ENCODE data around the gene CIAO3.

CIAO3 gene

DNA sequence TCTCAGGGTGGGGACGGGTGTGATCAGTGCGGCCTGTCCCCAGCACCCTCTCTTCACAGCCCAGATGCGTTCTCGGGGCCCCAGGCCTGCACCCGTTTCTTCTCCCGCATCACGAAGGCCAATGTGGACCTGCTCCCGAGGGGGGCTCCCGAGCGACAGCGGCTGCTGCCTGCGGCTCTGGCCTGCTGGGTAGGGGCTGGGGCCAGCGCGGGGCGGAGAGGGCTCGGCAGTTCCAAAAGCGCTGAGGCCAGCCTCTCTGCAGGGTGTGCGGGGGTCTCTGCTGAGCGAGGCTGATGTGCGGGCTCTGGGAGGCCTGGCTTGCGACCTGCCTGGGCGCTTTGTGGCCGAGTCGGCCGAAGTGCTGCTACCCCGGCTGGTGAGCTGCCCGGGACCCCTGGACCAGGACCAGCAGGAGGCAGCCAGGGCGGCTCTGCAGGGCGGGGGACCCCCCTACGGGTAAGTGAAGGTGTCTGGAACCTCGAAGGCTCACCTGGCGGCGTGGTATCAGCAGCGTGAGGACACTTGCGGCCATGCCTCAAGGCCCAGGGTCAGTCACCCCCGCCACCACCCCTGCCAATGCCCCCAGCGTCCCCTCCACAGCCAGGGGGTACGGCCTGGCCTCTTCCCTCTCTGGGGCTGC lies 24.2 kb upstream of the CIAO3 start:
- H3K36me3 ChIP-seq (ENCODE audit: control insufficient read depth, insufficient read depth, low read length) = no peaks in the 10 kb centered on the region

DNA sequence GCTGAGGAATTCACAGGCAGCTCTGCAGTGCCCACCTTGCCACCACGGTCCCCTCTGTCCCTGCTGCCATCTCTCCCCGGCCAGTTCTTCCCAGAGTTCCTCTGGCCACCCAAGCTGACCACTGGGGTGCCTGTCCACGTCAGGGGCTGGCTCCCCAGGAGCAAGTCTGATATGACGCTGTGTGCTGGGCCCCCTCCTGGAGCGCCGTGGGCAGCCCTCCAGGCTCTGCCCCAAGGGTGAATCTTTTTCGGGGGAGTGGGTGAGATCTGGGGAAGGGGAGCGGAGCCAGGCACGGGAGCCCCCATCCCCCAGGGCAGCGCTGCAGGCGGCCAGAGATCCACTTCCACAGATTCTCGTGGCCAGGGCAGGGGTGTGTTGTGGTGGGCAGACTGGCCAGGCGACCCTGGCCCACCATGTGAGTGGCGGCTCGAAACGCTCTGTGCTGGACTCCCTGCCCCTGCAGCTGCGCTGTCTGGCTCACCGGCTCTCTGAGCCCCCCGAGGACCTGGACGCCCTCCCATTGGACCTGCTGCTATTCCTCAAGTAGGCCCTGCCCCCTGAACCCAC lies 23.5 kb upstream of the CIAO3 start:
- WGBS, 2 experiments (ENCODE audit: insufficient coverage in 2 of 2) = 85 to 92% methylated on average over 9 to 16 of the region's 20 CpGs
- H3K27ac ChIP-seq (ENCODE audit: low read depth, low read length, severe bottlenecking) = no peak overlapping the region
- H3K36me3 ChIP-seq (ENCODE audit: control insufficient read depth, insufficient read depth, low read length) = no peaks in the 10 kb centered on the region
- H3K4me3 ChIP-seq (ENCODE audit: extremely low read depth, insufficient read depth, low read length, poor library complexity, severe bottlenecking) = no peak overlapping the region
- H3K4me1 ChIP-seq (ENCODE audit: control insufficient read depth, insufficient read depth, low read length, poor library complexity, severe bottlenecking) = no peaks in the 10 kb centered on the region
- H3K9me3 ChIP-seq (ENCODE audit: control insufficient read depth, low read length) = no peaks in the 10 kb centered on the region

More for the DNA sequence above, 24.2 kb upstream of the CIAO3 start:
- no peaks in the 10 kb centered on the region for H3K4me1 ChIP-seq (ENCODE audit: control insufficient read depth, insufficient read depth, low read length, poor library complexity, severe bottlenecking)
- H3K4me3 ChIP-seq (ENCODE audit: extremely low read depth, insufficient read depth, low read length, poor library complexity, severe bottlenecking) = no peak overlapping the region
- 91 to 92% methylated on average over 29 to 36 of the region's 38 CpGs for WGBS, 2 experiments (ENCODE audit: insufficient coverage in 2 of 2)
- no peaks in the 10 kb centered on the region for H3K9me3 ChIP-seq (ENCODE audit: control insufficient read depth, low read length)
- H3K27ac ChIP-seq (ENCODE audit: low read depth, low read length, severe bottlenecking) = no peak overlapping the region

DNA sequence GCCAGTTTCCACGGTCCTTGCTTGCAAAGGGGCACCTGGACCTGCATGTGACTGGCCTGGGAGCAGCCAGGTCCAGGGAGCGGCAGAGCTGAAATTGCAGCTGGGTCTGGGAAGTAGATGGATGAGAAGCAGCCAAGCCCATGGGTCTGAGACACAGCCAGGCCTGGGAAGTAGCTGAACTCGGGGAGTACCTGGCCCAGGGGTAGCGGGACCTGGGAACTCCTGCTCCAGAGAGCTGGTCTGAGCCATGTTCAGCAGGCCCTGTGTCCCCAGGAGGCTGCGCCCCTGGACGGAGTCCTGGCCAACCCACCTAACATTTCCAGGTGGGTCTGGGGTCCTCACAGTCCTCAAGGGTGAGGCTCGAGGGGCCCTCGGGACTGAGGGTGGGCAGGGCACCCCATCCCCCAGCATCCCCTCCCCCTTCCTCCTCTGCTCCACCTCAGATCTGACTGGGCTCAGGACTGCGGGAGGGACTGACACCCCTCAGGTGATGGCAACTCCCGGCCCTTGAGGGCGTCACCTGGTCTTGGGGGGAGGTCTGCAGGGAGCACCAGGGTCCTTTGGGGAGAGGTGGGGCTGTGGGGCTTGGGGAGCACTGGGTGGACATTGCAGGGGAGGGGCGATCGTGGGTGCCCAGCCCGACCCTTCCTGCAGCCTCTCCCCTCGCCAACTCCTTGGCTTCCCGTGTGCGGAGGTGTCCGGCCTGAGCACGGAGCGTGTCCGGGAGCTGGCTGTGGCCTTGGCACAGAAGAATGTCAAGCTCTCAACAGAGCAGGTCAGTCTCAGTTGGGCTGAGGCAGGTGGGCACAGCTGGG lies 22.8 kb upstream of the CIAO3 start:
- Histone ChIP-seq H3K27ac (ENCODE audit: low read depth, low read length, severe bottlenecking) (no peak overlapping the region), H3K4me3 (ENCODE audit: extremely low read depth, insufficient read depth, low read length, poor library complexity, severe bottlenecking) (no peak overlapping the region), H3K36me3 (ENCODE audit: control insufficient read depth, insufficient read depth, low read length) (no peaks in the 10 kb centered on the region), H3K4me1 (ENCODE audit: control insufficient read depth, insufficient read depth, low read length, poor library complexity, severe bottlenecking) (no peaks in the 10 kb centered on the region), H3K9me3 (ENCODE audit: control insufficient read depth, low read length) (no peaks in the 10 kb centered on the region)
- WGBS, 2 experiments (ENCODE audit: insufficient coverage in 2 of 2) = 90 to 94% methylated on average over 9 to 15 of the region's 21 CpGs

DNA sequence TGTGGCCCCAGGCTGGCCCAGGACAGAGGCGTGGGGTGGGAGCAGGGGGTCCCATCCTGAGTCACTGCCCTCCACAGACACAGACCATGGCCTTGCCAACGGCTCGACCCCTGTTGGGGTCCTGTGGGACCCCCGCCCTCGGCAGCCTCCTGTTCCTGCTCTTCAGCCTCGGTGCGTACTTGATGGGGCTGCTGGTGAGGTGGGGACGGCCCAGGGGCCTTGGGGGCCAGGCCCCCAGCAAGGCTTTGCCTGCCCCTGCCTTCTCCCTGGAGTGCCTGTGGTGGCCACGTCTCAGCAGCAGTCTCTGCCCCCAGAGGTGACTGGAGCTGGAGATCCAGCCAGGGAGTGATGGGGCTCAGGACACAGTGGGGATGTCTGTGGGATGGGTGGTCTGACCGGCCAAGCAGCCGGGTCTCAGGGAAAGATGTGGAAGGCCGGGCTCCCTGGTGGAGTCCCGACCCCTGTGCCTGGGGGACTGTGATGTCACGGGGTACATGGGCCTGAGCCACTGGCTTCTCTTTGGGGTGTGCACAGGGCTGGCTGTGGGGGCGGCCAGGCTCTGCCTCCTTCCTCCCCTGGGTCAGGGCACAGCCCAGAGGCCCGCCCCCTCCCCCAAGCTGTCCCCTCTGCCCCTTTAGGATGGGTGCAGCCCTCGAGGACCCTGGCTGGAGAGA lies 21.9 kb upstream of the CIAO3 start:
- H3K27ac ChIP-seq (ENCODE audit: low read depth, low read length, severe bottlenecking) = no peak overlapping the region
- no peaks in the 10 kb centered on the region for H3K4me1 ChIP-seq (ENCODE audit: control insufficient read depth, insufficient read depth, low read length, poor library complexity, severe bottlenecking)
- no peak overlapping the region for H3K4me3 ChIP-seq (ENCODE audit: extremely low read depth, insufficient read depth, low read length, poor library complexity, severe bottlenecking)
- no peaks in the 10 kb centered on the region for H3K9me3 ChIP-seq (ENCODE audit: control insufficient read depth, low read length)
- WGBS, 2 experiments (ENCODE audit: insufficient coverage in 2 of 2) = 92 to 93% methylated on average over 12 to 15 of the region's 17 CpGs
- H3K36me3 ChIP-seq (ENCODE audit: control insufficient read depth, insufficient read depth, low read length) = no peaks in the 10 kb centered on the region

DNA sequence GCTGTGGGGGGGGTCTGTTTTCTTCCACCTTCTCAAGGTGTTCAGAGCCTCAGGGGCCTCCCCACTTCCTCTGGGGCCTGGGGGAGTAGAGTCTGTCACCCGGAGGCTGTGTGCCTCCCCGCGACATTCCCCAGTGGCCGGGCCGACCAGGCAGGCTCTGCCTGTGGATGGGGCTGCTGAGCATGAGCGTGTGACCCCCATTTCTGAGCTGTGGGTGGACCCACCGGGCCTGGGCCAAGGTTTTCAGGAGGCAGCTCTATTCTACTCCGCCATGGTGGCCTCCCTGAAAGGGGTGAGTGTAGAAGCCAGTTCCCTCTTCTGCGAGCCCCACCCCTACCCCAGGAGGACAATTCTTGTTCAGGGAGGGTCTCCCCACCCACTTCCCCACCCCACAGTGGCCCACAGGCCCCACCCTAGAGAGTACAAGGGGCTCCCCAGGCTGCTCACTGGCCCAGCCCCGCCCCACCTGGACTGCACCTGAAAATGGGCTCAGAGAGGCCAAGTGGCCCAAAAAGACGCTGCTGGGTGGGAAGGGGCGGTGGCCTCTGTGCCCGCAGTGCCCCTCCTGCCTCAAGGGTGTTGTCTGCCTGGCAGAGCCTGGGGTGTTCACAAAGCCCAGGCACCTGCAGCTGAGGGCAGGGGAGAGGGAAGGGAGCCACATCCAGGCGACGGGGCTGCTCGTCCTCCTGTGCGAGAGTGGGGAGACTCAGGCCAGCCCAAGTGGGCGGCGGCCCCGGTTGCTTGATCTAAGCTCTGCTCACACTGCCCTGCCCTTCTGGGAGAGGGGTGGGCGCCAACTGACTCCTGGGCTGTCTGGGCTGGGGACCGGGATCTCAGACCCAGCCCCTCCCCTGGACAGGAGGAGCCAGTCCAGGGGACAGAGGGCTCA lies 21.1 kb upstream of the CIAO3 start:
- 84 to 87% methylated on average over 16 to 19 of the region's 22 CpGs for WGBS, 2 experiments (ENCODE audit: insufficient coverage in 2 of 2)
- Histone ChIP-seq H3K27ac (ENCODE audit: low read depth, low read length, severe bottlenecking) (no peak overlapping the region), H3K36me3 (ENCODE audit: control insufficient read depth, insufficient read depth, low read length) (no peaks in the 10 kb centered on the region), H3K4me1 (ENCODE audit: control insufficient read depth, insufficient read depth, low read length, poor library complexity, severe bottlenecking) (no peaks in the 10 kb centered on the region), H3K4me3 (ENCODE audit: extremely low read depth, insufficient read depth, low read length, poor library complexity, severe bottlenecking) (no peak overlapping the region), H3K9me3 (ENCODE audit: control insufficient read depth, low read length) (no peaks in the 10 kb centered on the region)

DNA sequence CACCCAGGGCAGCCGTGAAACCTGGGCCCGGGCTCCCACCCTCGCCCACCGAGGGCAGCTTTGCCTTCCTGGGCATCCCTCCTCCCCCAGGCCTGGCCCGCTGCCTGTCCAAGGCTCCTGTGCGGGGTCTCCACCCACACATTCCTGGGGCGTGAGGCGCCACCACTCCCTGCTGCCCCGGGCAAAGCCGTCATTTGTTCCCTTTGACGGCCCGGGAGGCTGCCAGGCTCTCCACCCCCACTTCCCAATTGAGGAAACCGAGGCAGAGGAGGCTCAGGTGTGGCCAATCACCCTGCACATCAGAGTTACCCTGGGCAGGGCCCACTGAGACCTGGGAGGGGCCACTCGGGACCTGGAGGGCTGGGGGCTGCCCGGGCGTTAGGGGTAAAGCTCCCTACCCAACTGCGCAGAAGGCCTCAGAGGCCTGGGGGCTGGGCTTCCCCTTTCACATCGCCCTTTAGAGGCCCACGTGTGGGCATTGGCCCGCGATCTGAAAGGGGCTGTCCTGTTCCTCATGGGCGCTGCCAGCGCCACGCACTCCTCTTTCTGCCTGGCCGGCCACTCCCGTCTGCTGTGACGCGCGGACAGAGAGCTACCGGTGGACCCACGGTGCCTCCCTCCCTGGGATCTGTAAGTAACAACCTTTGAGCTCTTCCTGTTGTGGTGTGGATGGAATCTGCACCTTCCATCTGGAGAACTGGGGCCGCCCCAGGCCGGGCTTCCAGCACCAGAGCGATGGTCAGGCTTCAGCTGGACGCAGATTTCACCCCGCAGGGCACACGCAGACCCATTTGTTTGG lies 19.9 kb upstream of the CIAO3 start, which contains the start of gene MSLN:
TSS of gene MSLN (plus strand) at position 190 of the 799 bp plus-strand sequence. CDS start 1,947 bp downstream, outside the sequence.
- H3K27ac ChIP-seq (ENCODE audit: low read depth, low read length, severe bottlenecking) = no peak within 1 kb of the TSS
- no peaks in the 10 kb centered on the region for H3K4me1 ChIP-seq (ENCODE audit: control insufficient read depth, insufficient read depth, low read length, poor library complexity, severe bottlenecking)
- H3K9me3 ChIP-seq (ENCODE audit: control insufficient read depth, low read length) = peaks cover 4% of the 10 kb centered on the region
- 87 to 89% methylated on average over 26 to 34 of the region's 37 CpGs for WGBS, 2 experiments (ENCODE audit: insufficient coverage in 2 of 2)
- H3K4me3 ChIP-seq (ENCODE audit: extremely low read depth, insufficient read depth, low read length, poor library complexity, severe bottlenecking) = no peak within 1 kb of the TSS
- H3K36me3 ChIP-seq (ENCODE audit: control insufficient read depth, insufficient read depth, low read length) = no peaks in the 10 kb centered on the region

DNA sequence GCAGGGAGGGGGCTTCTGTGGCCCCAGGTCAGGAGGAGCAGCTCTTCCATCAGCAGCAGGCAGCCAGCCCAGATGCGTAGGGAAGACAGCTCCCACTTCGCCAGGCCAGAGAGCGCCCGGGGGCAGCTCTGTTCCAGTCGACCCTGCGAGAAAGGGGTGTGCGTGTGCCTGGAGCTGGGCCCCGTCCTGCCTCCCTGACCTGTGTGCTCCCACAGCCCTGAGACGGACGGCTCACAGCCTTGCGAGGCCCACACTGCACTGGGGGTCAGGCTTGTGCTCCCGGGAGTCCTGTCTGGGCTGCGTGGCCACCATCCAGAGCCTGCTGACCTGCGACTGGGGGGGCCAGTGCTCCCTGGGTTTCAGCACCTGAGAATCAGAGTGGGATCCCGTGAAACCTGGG lies 19.3 kb upstream of the CIAO3 start:
- 87 to 94% methylated on average over 13 to 15 of the region's 15 CpGs for WGBS, 2 experiments (ENCODE audit: insufficient coverage in 2 of 2)
- Histone ChIP-seq H3K4me1 (ENCODE audit: control insufficient read depth, insufficient read depth, low read length, poor library complexity, severe bottlenecking) (no peaks in the 10 kb centered on the region), H3K9me3 (ENCODE audit: control insufficient read depth, low read length) (peaks cover 4% of the 10 kb centered on the region), H3K4me3 (ENCODE audit: extremely low read depth, insufficient read depth, low read length, poor library complexity, severe bottlenecking) (no peak overlapping the region), H3K36me3 (ENCODE audit: control insufficient read depth, insufficient read depth, low read length) (no peaks in the 10 kb centered on the region), H3K27ac (ENCODE audit: low read depth, low read length, severe bottlenecking) (no peak overlapping the region)

DNA sequence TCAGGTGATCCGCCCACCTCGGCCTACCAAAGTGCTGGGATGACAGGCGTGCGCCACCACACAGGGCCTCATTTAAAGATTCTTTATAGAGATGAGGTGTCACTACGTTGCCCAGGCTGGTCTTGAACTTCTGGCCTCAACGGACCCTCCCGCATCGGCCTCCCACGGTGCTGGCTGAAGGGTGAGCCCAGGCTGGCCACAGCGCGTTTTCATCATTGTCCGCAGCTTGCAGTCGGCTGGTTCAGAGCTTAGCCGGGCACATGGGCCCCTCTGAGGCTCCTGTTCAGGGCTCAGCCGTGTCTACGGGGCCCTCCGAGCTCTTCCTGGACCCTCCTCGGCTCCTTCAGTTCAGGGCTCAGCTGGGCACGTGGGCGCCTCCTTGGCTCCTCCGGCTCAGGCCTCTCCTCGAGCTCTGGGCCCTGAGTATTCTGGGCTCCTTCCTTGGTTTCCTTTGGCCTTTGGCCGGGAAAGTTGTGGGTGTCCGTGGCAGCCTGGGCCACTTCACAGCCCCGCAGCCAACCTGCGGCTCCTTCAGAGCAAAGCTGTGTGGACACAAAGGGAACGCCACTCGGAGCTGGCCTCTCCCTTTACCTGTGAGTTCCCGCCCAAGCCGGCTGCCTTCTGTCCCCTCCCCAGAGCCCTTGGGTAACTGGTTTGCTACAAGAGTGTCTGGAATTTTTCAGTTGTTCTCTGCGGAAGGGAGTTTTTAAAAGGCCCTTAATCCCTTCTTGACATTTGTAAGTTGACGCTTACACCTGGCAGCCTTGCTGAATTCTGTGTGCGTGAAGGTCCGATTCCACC lies 18.5 kb upstream of the CIAO3 start:
- peaks cover 4% of the 10 kb centered on the region for H3K9me3 ChIP-seq (ENCODE audit: control insufficient read depth, low read length)
- 92 to 94% methylated on average over 32 to 33 of the region's 34 CpGs for WGBS, 2 experiments (ENCODE audit: insufficient coverage in 2 of 2)
- H3K4me1 ChIP-seq (ENCODE audit: control insufficient read depth, insufficient read depth, low read length, poor library complexity, severe bottlenecking) = no peaks in the 10 kb centered on the region
- no peak overlapping the region for H3K4me3 ChIP-seq (ENCODE audit: extremely low read depth, insufficient read depth, low read length, poor library complexity, severe bottlenecking)
- no peak overlapping the region for H3K27ac ChIP-seq (ENCODE audit: low read depth, low read length, severe bottlenecking)
- no peaks in the 10 kb centered on the region for H3K36me3 ChIP-seq (ENCODE audit: control insufficient read depth, insufficient read depth, low read length)

DNA sequence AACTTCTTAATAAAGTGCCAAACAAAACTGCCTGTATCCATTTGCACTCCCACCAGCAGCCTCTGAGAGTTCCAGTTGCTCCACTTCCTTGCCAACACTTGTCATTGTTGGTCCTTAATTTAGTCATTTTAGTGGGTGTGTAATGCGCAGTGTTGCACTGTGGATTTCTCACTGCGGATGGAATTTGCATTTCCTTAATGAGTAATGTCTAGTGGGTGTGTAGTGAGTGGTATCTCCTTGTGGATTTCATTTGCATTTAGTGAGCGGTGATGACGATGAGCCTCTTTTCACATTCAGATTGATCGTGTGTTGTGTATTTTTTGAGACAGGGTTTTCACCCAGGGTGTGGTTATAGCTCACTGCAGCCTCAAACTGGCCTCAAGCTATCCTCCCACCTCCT lies 15.6 kb upstream of the CIAO3 start:
- H3K27ac ChIP-seq (ENCODE audit: low read depth, low read length, severe bottlenecking) = no peak overlapping the region
- H3K4me1 ChIP-seq (ENCODE audit: control insufficient read depth, insufficient read depth, low read length, poor library complexity, severe bottlenecking) = no peaks in the 10 kb centered on the region
- H3K36me3 ChIP-seq (ENCODE audit: control insufficient read depth, insufficient read depth, low read length) = no peaks in the 10 kb centered on the region
- 98 to 100% methylated on average over 4 of the region's 5 CpGs for WGBS, 2 experiments (ENCODE audit: insufficient coverage in 2 of 2)
- no peak overlapping the region for H3K4me3 ChIP-seq (ENCODE audit: extremely low read depth, insufficient read depth, low read length, poor library complexity, severe bottlenecking)
- peaks cover 4% of the 10 kb centered on the region for H3K9me3 ChIP-seq (ENCODE audit: control insufficient read depth, low read length)

Measured in mesodermal cell (in vitro differentiated cells).